Activated CD4-positive, alpha-beta T cell treated with anti-CD3 and anti-CD28 coated beads, Interleukin-2, Interleukin-4, amounts not matched to agents 100 ng/mL and 50 ng/mL, durations not matched to agents 16 hours and 8 hours (primary cell): ENCODE measurements around the gene TOM1.
"Not testable (repeated sequence)": the region's sequence is repeated elsewhere in the genome, so short reads cannot be mapped to it uniquely, and the experiment has no call there.

Experiments
- DNase-seq: peaks from one replicate; pipeline ENCODE4 v3.0.0-alpha.2; 2020; ENCODE audit warnings: low spot score

TOM1 gene

DNA sequence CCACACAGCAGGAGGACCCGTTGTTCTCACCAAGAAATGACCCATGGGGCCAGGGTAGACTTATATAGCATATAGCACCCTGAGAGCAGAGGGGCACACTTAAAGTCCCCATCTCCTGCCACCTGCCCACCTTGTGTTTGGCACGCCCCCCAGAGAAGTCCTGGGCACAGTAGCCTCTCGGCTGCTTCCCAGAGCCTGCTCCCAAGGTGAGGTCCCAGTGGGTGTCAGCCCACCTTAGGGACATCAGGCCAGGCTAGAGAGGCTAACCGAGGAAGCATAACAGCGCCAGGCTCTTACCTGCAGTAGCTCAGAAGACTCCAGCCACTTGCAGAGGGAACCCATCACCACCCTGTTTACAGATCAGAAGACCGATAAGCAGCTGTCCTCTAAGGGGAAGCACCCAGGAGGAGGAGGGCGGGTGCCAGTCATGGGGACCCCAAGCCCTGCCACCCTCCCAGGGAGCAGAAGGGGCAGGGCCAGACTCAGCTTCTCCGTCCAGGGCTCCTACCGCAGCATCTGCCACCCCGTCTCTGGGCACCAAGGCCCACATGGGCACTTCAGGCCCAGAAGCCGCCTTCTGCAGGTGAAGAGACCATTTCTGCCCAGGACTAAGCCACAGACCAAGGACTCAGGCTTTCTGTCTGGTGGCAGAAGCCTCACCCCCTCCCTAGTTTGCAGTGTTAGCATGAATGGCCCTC, 46.3 kb downstream of the TOM1 start:
- no peak for DNase-seq

DNA sequence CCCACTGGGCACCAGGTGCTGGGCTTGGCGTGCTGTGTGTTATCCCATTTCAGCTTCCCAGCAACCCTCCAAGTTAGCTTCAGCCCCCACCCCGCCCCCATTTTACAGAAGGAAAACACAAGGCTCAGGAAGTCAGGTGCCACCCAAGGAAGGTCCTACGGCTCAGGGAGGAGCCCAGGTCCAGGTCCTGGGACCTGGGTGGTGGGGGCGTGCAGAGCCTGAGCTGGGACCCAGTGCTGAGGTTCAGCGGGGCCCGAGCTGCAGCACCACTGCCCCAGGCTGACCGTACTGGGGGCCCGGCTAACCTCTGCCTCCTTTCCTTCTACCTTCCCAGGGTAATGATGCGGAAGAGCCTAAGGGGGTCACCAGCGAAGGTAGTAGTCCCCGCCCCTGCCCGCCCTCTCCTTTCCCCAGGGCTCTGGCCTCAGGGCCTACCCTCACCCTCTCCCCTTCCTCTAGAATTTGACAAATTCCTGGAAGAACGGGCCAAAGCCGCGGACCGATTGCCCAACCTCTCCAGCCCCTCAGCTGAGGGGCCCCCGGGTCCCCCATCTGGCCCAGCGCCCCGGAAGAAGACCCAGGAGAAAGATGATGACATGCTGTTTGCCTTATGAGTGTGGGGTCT, 47.0 kb downstream of the TOM1 start:
- DNase-seq = no peak

DNA sequence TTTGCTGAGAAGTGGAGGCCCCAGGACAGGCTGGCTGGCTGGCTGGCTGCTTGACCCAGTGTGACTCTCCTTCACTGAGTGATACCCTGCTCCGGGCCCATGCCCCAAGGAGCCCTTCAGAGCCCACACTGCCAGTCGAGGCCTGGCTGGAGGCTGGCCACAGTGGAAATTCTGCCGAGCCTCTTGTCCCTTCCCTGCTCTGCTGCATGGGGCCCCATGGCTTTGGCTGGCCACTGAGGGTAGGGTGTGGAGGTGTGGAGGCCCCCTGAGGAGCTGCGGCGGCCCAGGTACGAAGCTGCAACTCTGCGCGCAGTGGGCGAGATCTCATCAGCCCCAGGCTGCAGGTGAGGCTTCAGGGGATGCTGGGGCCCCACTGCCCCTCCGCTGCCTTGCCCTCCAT, 47.8 kb downstream of the TOM1 start:
- DNase-seq = no peak

DNA sequence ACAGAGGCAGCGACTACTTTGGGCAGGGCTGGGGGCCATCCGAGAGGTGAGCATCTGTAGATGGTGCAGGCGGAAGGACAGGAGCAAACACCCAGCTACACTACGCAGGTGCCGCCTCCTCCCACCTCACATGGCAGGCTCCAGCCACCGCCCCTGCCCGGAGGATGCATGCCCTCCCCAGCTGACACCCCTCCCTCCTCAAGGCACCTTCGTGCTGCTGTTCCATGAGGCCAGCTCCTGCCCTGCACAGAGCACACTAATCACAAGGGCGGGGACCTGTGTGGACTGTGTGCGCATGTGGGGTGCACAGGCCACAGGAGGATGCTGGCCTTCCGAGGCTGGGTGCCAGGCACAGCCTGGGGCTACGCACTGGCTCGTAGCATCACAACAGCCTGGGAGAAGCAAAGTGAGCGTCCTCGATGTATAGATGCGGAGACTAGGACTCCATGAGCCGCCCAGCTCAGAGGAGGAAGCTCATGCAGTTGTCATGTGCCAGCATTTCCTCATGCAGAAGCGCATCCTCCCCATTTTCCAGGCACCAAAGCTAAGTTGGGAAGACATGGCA, 48.4 kb downstream of the TOM1 start:
- no peak for DNase-seq

DNA sequence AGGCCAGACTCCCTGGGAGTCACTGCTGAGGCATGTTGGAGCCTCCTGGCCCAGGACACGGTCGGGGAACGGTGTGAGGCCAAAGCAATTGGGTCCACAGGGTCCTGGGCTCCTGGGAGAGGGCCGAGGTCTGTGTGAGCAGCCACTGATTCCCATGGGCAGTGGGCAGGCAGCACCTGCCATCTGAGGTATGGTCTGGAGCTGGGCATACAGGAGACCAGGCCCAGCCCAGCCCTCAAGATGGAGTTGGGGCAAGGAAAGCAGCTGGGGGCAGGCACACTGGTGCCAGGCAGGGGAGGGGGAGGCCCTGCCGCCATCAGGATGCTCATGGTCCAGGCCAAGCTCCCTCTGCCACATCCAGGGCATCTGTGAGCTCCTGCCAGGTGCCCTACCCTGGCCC, 49.0 kb downstream of the TOM1 start:
- no peak for DNase-seq

DNA sequence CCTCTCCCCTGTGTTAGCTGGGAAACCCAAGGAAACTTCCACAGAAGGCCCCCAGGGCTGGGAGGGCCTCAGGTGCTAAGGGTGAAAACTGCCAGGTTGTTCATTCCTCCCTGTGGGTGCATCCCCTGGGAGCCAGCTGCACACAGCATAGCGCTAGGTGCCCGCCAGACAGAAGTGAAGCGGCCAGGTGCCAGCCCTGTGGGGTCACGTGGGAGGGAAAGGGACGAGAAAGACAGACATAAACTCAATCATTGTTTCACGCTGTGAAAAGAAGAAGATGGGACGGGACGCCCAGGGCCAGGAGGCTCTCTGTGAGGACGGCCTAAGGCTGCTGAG, 49.6 kb downstream of the TOM1 start:
- DNase-seq = no peak

DNA sequence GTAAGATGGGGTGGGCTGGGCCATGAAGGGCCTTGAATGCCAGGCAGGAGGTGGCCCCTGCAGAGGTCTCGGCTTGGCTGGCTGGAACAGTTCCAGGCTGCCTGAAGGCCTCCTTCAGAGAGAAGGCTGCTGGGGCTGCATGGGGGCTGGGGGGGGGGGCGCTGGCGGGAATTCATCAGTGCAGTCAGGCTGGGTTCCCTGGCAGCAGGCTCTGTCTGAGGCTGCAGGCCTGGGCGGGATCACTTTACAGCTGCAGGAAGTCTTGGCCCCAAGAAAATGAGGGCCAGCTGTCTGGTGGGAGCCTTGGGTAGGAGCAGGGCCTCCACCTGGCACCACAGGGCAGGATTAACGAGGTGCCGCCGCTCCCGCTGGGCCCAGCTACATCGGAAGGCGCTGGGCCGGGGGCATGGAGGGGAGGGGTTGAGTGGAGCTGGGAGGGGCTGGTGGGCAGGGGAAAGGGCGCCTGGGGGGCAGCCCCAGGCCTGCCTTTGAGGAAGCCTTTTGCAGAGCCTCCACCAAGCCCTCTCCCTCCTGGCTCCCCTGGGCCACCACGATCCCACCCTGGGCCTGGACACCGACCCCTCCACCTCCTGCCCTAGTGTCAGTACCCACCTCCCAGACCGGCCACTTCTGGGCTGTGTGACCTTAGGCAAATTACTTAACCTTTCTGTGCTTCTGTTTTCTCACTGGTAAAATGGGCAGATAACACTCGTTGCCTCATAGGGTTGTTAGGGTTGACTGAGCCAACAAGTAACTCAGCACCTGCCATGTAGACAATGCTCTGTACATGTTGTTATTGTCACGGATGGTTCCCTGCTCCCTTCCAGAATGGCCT, 50.2 kb downstream of the TOM1 start:
- no peak for DNase-seq

DNA sequence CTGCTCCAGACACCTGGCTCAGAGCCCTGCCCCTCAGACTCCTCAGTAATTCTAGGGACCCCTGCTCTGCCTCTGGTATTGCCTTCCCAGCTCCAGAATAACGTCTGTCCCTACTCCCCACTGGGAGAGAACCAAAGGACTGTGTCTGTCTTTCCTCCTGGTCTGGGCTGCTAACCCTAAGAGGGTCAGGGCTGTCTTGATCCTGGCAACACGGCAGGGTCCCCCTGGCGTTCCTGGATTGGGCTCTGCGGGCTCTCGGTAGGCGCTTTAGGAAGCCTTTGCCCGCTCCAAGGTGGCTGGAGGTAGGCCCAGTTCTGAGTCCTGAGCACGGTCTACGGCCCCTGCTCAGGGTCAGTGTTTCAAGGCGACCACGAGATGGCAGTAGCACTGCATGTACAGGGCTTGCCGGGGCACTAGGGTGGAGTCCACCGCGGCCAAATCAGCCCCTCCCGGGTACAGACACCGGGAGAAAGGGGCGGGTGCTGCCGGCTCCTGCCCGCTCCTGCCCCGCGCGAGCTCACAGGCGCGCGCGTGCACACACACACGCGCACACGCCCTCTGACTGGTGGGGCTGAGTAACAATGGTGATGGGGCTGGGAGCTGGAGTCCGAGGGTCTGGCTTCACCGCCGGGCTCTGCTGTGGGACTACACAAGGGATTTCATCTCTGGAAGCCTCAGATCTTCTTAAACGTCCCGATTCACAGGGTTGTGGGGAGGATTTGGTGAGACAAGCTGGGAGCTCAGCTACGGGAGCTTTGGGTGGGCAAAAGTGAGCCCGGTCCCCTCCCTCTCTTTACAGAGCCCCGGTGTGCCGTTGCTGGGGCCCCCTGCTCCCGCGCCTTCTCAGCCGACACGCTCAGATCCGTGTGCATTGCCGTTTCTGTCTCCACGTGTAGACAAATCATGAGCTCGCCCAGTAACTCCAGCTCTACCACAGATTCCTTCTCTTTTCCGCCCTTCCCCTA, 51.1 kb downstream of the TOM1 start:
- DNase-seq = peak; percentile 93

DNA sequence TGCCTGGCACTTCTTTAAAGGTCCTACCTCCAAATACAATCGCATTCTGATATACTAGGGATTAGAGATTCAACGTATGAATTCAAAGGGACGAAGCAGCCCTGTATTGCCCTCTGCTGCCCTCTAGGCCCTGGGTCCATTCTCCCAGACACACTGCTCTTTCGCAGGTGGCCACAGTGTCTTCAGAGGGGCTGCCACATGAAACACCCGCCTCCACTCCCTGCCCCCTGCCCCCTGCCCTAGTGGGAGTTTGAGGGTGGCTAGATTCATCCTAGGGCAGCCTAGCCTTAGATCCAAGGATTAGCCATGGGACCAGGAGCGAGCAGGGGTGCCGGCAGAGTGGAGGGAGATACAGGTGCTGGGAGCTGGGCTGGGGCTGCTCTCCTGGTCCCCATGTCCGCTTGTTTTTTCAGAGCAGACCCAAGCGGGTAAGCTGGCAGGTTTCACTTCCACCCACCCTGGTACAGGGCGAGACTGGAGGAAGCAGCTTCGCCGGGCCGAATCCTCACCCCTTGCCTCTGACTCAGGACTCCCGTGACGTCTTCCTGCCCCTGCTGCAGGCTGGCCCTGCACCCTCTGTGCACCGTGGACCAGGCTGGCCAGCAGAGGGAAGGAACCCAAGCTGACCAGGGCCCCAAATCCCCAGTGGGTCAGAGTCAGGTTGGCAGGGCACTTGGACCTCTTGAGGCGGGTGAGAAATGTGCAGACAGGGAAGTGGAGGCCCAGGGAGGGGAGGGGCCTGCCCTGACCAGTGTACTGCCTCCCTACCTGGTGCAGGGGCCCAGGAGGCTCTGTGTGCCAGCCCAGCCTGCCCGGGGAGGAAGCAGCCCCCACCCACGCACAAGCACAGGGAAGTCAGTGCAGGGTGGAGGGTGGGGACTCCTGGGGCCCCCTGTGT, 52.8 kb downstream of the TOM1 start:
- DNase-seq = peak; percentile 74

DNA sequence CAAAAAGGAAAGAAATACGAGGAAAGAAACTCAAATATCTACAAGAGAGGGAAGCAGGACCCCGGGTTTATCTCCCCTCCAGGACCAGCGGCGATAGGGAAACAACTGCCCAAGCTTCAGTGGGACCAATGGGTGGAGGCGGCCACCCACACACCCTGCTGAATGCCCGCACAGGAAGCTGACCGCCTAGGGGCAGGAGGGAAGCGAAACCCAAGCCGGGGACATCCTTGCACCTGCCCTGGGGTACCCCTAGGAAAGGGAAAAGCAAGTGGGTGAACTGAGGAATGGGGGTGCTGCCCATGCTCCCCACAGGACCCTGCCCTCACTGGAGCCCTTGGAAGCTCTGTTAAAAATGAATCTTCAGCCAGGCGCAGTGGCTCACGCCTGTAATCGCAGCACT, 53.6 kb downstream of the TOM1 start:
- DNase-seq = no peak

DNA sequence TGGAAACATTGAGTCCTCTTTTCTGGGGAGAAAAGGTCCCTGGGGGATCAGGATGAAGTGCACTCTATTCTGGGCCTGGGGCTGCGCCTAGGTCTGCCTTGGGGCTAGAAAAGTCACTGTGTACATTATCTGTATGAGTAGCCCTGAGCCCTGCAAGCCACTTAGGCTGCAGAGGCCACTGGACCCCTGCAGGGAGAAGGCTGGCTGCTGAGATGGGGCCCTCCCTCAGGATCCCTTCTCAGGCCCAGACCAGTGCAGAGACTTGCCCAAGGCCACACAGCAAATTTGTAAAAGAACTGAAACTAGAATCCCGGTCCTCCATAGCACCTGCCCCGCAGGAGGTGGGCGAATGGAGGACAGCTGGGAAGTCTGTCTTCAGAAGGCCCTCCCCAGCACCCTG, 54.4 kb downstream of the TOM1 start:
- no peak for DNase-seq

DNA sequence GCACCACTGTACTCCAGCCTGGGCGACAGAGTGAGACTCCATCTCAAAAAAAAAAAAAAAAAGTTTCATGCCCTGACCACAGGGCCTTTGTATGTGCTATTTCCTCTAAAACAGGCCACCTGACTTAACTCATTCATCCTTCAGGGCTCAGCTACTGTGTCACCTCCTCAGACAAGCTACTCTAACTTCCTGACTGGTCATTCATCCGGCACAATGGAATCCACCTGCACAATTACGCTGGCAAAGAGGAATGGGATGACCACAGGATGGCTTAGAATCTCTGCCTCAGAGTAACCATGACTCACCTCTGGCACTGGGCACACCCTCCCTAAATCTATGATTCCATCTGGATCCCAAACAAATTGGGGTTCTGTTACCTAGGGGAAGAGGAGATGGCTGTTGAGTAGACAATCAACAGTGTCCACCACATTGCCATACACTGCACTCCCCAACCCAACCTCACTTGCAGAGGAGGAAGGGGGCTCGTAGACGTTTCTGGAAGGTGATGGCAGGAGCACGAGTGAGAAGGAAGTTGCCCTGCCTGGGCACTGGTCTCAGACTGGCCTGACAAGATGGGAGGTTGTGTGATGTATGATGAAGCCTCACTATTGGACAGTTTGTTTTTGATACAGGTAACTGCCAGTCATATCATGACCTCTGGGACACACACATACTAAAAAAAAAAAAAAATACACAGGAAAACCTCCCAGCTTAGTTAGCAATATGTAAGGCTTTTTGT, 58.4 kb downstream of the TOM1 start:
- DNase-seq = no peak

DNA sequence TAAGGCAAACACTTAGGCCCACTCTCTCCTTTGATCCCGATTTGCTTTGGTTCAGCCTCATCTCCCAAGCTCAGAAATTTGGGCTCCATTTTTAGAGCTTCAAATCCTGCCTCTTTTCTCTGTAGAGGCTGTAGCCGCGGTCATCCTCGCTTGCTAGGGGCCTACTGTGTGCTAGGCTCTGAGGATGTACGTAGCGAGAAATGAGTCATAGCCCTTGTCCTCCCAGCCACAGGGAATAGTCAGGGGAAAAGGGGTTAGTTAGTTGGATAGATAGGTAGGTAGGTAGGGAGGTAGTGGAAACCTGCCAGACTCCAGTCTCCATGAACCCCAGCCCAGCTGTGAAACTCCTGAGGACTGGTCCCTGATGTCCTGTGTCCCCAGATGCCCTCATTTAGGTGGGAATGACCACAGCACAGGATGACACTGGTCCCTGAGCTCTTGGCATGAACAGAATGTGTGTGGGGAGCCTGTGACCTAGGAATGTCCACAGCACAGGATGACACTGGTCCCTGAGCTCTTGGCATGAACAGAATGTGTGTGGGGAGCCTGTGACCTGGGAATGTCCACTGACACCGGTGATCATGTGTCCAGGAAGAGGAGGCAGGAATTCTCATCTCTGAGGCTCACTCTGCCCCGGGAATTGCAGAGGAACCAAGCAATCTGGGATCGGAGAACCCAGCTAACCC, 59.8 kb downstream of the TOM1 start:
- DNase-seq = no peak

DNA sequence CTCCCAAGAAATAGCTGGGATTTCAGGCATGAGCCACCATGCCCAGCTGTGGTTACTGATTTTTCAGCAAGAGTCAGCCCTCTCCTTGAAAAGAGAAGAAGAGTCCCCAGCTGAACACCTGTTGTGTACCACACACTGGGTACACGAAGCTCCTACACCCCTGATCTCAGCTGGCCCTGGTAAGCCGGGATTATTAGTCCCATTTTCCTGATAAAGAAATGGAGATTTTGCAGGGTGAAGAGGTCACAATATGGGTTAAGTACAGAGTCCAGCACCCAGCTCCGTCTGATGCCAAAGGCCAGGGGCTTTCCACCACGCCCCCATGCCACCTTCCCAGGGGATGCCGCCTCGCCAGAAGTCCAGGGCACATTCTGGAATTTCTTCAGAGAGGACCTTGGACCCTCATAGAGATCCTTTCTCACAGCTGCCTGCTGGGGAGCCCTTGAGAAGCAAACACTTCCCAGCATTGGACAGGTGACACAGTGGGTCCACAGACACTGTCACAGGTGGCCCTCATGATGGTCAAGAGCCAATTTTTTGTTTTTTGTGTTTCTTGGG, 61.4 kb downstream of the TOM1 start:
- DNase-seq = no peak

DNA sequence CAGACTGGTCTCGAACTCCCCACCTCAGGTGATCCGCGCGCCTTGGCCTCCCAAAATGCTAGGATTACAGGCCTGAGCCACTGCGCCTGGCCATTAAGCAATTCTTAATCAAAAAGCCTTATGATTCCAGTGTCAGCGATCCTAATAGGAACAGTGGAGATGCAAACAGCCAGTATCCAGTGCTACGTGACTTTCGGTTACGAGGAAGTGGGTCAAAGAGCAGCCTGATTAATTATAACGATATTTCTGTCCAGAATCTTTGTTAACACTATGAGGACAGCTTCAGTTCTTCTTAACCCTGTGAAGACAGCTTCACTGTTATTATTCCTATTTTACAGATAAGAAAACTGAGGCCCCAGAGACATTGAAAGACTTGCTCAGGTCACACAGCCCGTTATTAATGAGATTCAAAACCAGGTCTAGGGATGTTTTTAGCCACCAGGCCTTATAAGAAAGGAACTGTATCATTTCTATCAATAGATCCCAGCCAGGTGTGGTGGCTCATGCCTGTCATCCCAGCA, 63.9 kb downstream of the TOM1 start:
- DNase-seq = no peak

DNA sequence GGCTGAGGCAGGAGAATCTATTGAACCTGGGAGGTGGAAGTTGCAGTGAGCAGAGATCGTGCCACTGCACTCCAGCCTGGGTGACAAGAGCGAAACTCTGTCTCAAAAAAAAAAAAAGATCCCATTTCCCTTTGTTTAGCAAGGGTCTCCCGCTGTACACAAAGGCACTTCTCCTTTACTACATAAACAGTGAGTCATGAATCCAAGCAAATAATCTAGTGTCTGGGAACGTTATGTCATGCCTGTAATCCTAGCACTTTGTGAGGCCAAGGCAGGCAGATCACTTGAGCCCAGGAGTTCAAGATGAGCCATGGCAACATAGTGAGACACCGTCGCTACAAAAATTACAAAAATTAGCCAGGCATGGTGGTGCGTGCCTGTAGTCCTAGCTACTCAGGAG, 64.5 kb downstream of the TOM1 start:
- not testable (repeated sequence) for DNase-seq

DNA sequence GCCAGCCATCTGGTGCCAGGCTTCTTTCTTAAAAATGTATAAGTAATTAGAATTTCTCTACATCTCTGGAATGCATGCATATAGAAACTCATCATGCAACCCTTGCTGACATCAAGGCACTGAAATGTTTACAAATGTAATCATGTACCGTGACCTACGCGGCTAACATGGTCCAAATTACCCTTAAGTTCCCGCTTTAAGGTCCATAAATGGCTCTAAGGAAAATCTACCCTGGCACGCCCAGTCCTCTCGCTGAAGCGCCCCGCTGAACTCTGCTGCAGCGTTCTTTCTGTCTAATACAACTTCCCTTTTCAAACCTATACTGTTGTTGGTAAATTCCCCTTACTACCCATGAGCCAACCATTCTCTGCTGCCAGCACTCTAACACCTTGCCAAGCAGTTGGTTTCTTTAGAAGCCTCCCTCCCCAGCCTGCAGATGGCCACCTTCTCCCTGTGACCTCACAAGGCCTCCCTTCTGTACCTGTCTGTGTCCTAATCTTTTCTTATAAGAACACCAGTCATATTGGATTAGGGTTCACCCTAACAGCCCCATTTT, 67.7 kb downstream of the TOM1 start:
- no peak for DNase-seq

DNA sequence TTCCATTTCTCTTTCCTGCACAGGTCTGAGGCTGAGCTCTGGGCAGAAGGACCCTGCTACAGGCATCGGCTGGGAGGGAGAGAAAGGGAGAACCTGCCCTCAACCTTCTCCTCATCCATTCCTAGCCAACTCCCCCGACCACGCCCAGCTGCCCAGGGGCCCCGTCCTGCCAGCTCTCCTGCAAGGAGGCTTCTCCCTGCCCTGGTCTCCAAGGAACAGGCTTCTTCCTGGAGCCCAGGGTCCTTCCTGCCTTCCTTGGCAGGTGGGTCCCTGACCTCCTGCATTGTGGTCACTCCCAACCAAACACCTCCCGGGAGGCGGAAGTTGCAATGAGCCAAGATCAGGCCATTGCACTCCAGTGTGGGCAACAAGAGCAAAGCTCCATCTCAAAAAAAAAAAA, 68.7 kb downstream of the TOM1 start:
- DNase-seq = no peak

DNA sequence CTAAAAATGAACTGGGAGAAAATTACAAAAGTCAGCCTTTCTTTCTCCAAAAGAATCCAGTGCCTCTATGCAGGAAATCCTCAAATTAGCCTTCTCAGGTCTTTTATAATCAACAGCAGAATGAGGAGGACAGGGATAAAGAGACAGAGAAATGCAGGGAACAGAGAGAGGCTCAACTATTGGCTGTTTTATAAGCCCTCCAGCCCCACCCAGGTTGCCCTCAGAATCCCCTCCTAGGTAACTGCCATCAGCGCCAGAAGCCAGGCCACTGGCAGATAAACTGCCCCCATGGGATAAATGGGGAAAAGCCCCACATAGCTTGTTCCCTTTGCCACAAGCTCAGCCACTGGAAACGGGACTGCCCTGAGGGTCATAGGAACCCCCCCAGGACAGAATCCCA, 70.3 kb downstream of the TOM1 start:
- no peak for DNase-seq
